Transverse colon (tissue), 4 donors: ENCODE data around the gene CT47A1.

Experiments used
- CTCF ChIP-seq, 5 experiments: fragments of 200-600 bp in 3 of 5; fragments of 450-650 bp in 2 of 5; sonication (generic) in 3 of 5; IDR thresholded peaks; 1 replicate in 2 of 5; 2 replicates in 3 of 5; pipeline ENCODE4 v1.5.1; 2016 to 2017; ENCODE audit warnings: antibody characterized with exemption in 5 of 5, inconsistent platforms in 3 of 5, mild to moderate bottlenecking in 2 of 5, moderate library complexity in 1 of 5
- POLR2A ChIP-seq: fragments of 450-650 bp; IDR thresholded peaks from one replicate; pipeline ENCODE4 v1.6.1; 2016; ENCODE audit warnings: antibody characterized with exemption, mild to moderate bottlenecking, moderate library complexity
- POLR2AphosphoS5 ChIP-seq, 3 donors: sonication (generic); formaldehyde crosslinking; IDR thresholded peaks; one replicate each; pipeline ENCODE4 v1.6.1; 2016; ENCODE audit warnings: antibody characterized with exemption in 3 of 3

- TF ChIP-seq CTCF (IDR thresholded peaks at IDR 0.05) (no peak), POLR2AphosphoS5 (IDR thresholded peaks at IDR 0.05) (no peak), POLR2A (no peak)
Measured at GRCh38 chrX:121030083-121030482, 44.5 kb upstream of the CT47A1 start.
